Liver (tissue), 9 donors: ENCODE data around the gene FAHD2A. TPM values are rescaled to one million over a fixed set of nuclear protein-coding genes. Genes with fewer than 3 reads are reported as not detected.
A peak's percentile ranks its signal among the peaks of the same experiment; 100 is the strongest.

Source experiments
- DNase-seq: peaks from one replicate; pipeline ENCODE4 v3.0.0-alpha.2; 2017; ENCODE audit warnings: low spot score
- H3K27ac ChIP-seq, 2 donors: one replicate each; pipeline ENCODE4 v1.7.0; 2013; ENCODE audit warnings: inconsistent platforms in 2 of 2, low read length in 2 of 2, control low read depth in 1 of 2, low read depth in 1 of 2, mild to moderate bottlenecking in 1 of 2
- H3K27me3 ChIP-seq, 4 donors: one replicate each; pipeline versions ENCODE4 v1.6.1 to v1.7.0; 2013; ENCODE audit warnings: low read length in 3 of 4, inconsistent platforms in 1 of 4, mild to moderate bottlenecking in 1 of 4, moderate library complexity in 1 of 4; ENCODE audit not compliant: control insufficient read depth in 4 of 4, insufficient read depth in 4 of 4
- H3K36me3 ChIP-seq, 4 donors: one replicate each; pipeline versions ENCODE4 v1.6.1 to v1.7.0; 2013; ENCODE audit warnings: low read length in 3 of 4, mild to moderate bottlenecking in 3 of 4, low read depth in 1 of 4, moderate library complexity in 1 of 4; ENCODE audit not compliant: control insufficient read depth in 4 of 4, insufficient read depth in 3 of 4
- H3K4me1 ChIP-seq, 4 donors: one replicate each; pipeline versions ENCODE4 v1.6.1 to v1.7.0; 2013; ENCODE audit warnings: low read length in 3 of 4, mild to moderate bottlenecking in 3 of 4, moderate library complexity in 1 of 4; ENCODE audit not compliant: control insufficient read depth in 4 of 4, insufficient read depth in 4 of 4
- H3K4me3 ChIP-seq, 3 donors: one replicate each; pipeline versions ENCODE4 v1.6.1 to v1.7.0; 2013; ENCODE audit warnings: low read length in 3 of 3, control low read depth in 1 of 3, low read depth in 1 of 3, mild to moderate bottlenecking in 1 of 3
- H3K9ac ChIP-seq, 2 donors: one replicate each; pipeline ENCODE4 v1.7.0; 2013; ENCODE audit warnings: low read length in 2 of 2, mild to moderate bottlenecking in 2 of 2, moderate library complexity in 2 of 2, control low read depth in 1 of 2, low read depth in 1 of 2
- H3K9me3 ChIP-seq, 4 donors: one replicate each; pipeline versions ENCODE4 v1.6.1 to v1.7.0; 2013; ENCODE audit warnings: low read length in 3 of 4; ENCODE audit not compliant: control insufficient read depth in 4 of 4
- EGR1 ChIP-seq, 2 donors: IDR thresholded peaks; 2 replicates each; pipeline ENCODE4 v1.6.1; 2016 to 2018; ENCODE audit warnings: antibody characterized with exemption in 2 of 2, low read depth in 2 of 2
- FOXA1 ChIP-seq: IDR thresholded peaks from 2 replicates; pipeline ENCODE4 v1.6.1; 2016; ENCODE audit warnings: antibody characterized with exemption
- GABPA ChIP-seq, 2 donors: IDR thresholded peaks in 1 of 2; conservative IDR thresholded peaks in 1 of 2; 2 replicates each; pipeline ENCODE4 v1.6.1; 2016; ENCODE audit warnings: antibody characterized with exemption in 2 of 2, mild to moderate bottlenecking in 1 of 2, moderate library complexity in 1 of 2
- HNF4A ChIP-seq, 2 donors: conservative IDR thresholded peaks; 2 replicates each; pipeline ENCODE4 v1.6.1; 2016; ENCODE audit warnings: antibody characterized with exemption in 2 of 2, mild to moderate bottlenecking in 2 of 2
- JUND ChIP-seq, 2 donors: IDR thresholded peaks; 2 replicates each; pipeline ENCODE4 v1.6.1; 2016; ENCODE audit warnings: antibody characterized with exemption in 2 of 2
- NR2F2 ChIP-seq: IDR thresholded peaks from 2 replicates; pipeline ENCODE4 v1.6.1; 2016; ENCODE audit warnings: antibody characterized with exemption
- RXRA ChIP-seq, 2 donors: IDR thresholded peaks; 2 replicates each; pipeline ENCODE4 v1.6.1; 2017 to 2018; ENCODE audit warnings: antibody characterized with exemption in 2 of 2, mild to moderate bottlenecking in 1 of 2
- SP1 ChIP-seq: IDR thresholded peaks from 2 replicates; pipeline ENCODE4 v1.6.1; 2018; ENCODE audit warnings: antibody characterized with exemption, mild to moderate bottlenecking
- TAF1 ChIP-seq: conservative IDR thresholded peaks from 2 replicates; pipeline ENCODE4 v1.6.1; 2016; ENCODE audit warnings: antibody characterized with exemption, mild to moderate bottlenecking
- YY1 ChIP-seq: IDR thresholded peaks from 2 replicates; pipeline ENCODE4 v1.6.1; 2016; ENCODE audit warnings: antibody characterized with exemption, mild to moderate bottlenecking
- WGBS: extraction: QIAGEN DNeasy Blood & Tissue Kit; methylation state at CpG from one replicate; pipeline ENCODE4 v1.1.7; 2013; 5-methylcytosine and 5-hydroxymethylcytosine counted together
- polyA plus RNA-seq, 2 donors: library from polyadenylated mRNA; stranded (reverse) in 1 of 2; unstranded in 1 of 2; fragments of 200-250 nt in 1 of 2; fragments of >200 nt in 1 of 2; fragmentation: Nextera tagmentation in 1 of 2; extraction: Ambion mirVana in 1 of 2; gene quantifications; one replicate each; pipeline versions ENCODE4 v1.2.1 to v1.2.3, GENCODE V29; 2013 to 2015
- total RNA-seq, 2 donors: library from RNA; depleted of rRNA; stranded (reverse); fragments of >200 nt; gene quantifications; one replicate each; pipeline ENCODE4 v1.2.3, GENCODE V29; 2014
- TF ChIP-seq, protein P1 (sequence below): IDR thresholded peaks from 2 replicates; pipeline ENCODE4 v1.6.1; 2016; ENCODE audit warnings: antibody characterized with exemption
- TF ChIP-seq, protein P2 (sequence below): IDR thresholded peaks from 2 replicates; pipeline ENCODE4 v1.6.1; 2016; ENCODE audit warnings: antibody characterized with exemption
- TF ChIP-seq, protein P3 (sequence below): IDR thresholded peaks from 2 replicates; pipeline ENCODE4 v1.6.1; 2016; ENCODE audit warnings: antibody characterized with exemption, mild to moderate bottlenecking
- TF ChIP-seq, protein P4 (sequence below): fragments of 150-350 bp; IDR thresholded peaks from 2 replicates; pipeline ENCODE4 v1.5.1; 2017; ENCODE audit warnings: improper control_type of control experiment, low read depth, low read length; ENCODE audit not compliant: missing input control
- TF ChIP-seq, protein P5 (sequence below): IDR thresholded peaks from 2 replicates; pipeline ENCODE4 v1.6.1; 2016; ENCODE audit warnings: antibody characterized with exemption
- donor health status: healthy.
- donor health status: healthy.
- donor health status: healthy.
- donor health status: healthy.
- donor health status: healthy.

The FAHD2A gene
- total and polyA plus RNA-seq, 4 donors: 20.1 to 105 (median 69.3) TPM

DNA sequence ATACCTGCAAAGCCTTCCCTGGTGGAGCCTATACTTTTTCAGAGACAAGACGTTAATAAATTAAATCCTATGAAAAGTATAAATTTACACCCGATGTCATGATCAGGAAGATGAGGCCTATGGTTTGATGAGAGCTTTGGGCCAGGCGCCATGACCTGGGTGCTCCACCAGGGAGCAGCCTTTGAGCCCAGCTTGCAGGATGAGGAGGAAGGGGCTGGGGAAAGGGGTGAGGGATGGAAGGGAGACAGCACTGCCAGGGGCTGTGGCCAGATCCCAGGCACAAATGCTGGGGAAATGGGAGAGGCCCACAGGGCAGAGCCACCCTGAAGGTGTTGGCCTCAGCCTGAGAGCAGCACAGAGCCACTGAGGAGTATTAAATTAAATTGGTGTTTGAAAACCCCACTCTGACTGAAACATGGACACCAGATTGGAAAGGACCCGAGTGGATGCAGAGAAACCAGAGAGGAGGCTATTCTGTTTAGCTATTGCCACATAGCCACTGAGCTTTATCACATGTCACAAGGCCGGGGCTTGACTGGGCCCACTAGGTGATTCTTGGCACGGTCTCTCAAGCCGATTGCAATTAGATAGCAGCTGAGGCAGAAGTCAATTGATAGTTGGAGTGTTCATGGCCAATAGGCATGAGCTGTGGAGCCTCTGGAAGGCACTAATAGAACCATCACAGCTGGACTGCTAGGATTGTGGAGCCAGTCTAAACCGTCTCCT is 9.6 kb upstream of the FAHD2A start:
- DNase-seq: no peak
- peaks cover 21 to 53% (median 47%) of the 10 kb centered on the region in 4 donors for H3K4me1 ChIP-seq
- H3K27ac ChIP-seq: peak overlapping the region; percentile 39 to 88
- H3K27me3 ChIP-seq: no peaks in the 10 kb centered on the region
- no peaks in the 10 kb centered on the region for H3K9me3 ChIP-seq
- H3K4me3 ChIP-seq: no peak overlapping the region
- no peak overlapping the region for H3K9ac ChIP-seq
- no peaks in the 10 kb centered on the region for H3K36me3 ChIP-seq
- peak; percentile 23 for TF ChIP-seq SP1
- TF ChIP-seq, protein P1, sequence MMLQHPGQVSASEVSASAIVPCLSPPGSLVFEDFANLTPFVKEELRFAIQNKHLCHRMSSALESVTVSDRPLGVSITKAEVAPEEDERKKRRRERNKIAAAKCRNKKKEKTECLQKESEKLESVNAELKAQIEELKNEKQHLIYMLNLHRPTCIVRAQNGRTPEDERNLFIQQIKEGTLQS: peak; percentile 16
- TF ChIP-seq TAF1: no peak
- TF ChIP-seq, protein P2, sequence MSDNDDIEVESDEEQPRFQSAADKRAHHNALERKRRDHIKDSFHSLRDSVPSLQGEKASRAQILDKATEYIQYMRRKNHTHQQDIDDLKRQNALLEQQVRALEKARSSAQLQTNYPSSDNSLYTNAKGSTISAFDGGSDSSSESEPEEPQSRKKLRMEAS: peak; percentile 41
- TF ChIP-seq YY1: peak; percentile 57
- TF ChIP-seq HNF4A (conservative IDR thresholded peaks at IDR 0.05): peak; percentile 53 to 74
- peak; percentile 27 to 77 for TF ChIP-seq RXRA (IDR thresholded peaks at IDR 0.05)
- TF ChIP-seq NR2F2: no peak
- TF ChIP-seq, protein P3, sequence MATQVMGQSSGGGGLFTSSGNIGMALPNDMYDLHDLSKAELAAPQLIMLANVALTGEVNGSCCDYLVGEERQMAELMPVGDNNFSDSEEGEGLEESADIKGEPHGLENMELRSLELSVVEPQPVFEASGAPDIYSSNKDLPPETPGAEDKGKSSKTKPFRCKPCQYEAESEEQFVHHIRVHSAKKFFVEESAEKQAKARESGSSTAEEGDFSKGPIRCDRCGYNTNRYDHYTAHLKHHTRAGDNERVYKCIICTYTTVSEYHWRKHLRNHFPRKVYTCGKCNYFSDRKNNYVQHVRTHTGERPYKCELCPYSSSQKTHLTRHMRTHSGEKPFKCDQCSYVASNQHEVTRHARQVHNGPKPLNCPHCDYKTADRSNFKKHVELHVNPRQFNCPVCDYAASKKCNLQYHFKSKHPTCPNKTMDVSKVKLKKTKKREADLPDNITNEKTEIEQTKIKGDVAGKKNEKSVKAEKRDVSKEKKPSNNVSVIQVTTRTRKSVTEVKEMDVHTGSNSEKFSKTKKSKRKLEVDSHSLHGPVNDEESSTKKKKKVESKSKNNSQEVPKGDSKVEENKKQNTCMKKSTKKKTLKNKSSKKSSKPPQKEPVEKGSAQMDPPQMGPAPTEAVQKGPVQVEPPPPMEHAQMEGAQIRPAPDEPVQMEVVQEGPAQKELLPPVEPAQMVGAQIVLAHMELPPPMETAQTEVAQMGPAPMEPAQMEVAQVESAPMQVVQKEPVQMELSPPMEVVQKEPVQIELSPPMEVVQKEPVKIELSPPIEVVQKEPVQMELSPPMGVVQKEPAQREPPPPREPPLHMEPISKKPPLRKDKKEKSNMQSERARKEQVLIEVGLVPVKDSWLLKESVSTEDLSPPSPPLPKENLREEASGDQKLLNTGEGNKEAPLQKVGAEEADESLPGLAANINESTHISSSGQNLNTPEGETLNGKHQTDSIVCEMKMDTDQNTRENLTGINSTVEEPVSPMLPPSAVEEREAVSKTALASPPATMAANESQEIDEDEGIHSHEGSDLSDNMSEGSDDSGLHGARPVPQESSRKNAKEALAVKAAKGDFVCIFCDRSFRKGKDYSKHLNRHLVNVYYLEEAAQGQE: peak; percentile 27
- no peak for TF ChIP-seq GABPA (IDR thresholded peaks at IDR 0.05 in 1 of 2, conservative IDR thresholded peaks at IDR 0.05 in 1 of 2)
- TF ChIP-seq FOXA1: no peak
- TF ChIP-seq, protein P4, sequence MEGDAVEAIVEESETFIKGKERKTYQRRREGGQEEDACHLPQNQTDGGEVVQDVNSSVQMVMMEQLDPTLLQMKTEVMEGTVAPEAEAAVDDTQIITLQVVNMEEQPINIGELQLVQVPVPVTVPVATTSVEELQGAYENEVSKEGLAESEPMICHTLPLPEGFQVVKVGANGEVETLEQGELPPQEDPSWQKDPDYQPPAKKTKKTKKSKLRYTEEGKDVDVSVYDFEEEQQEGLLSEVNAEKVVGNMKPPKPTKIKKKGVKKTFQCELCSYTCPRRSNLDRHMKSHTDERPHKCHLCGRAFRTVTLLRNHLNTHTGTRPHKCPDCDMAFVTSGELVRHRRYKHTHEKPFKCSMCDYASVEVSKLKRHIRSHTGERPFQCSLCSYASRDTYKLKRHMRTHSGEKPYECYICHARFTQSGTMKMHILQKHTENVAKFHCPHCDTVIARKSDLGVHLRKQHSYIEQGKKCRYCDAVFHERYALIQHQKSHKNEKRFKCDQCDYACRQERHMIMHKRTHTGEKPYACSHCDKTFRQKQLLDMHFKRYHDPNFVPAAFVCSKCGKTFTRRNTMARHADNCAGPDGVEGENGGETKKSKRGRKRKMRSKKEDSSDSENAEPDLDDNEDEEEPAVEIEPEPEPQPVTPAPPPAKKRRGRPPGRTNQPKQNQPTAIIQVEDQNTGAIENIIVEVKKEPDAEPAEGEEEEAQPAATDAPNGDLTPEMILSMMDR: no peak
- TF ChIP-seq JUND (IDR thresholded peaks at IDR 0.05): no peak
- TF ChIP-seq, protein P5, sequence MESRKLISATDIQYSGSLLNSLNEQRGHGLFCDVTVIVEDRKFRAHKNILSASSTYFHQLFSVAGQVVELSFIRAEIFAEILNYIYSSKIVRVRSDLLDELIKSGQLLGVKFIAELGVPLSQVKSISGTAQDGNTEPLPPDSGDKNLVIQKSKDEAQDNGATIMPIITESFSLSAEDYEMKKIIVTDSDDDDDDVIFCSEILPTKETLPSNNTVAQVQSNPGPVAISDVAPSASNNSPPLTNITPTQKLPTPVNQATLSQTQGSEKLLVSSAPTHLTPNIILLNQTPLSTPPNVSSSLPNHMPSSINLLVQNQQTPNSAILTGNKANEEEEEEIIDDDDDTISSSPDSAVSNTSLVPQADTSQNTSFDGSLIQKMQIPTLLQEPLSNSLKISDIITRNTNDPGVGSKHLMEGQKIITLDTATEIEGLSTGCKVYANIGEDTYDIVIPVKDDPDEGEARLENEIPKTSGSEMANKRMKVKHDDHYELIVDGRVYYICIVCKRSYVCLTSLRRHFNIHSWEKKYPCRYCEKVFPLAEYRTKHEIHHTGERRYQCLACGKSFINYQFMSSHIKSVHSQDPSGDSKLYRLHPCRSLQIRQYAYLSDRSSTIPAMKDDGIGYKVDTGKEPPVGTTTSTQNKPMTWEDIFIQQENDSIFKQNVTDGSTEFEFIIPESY: peak; percentile 16
- TF ChIP-seq EGR1 (IDR thresholded peaks at IDR 0.05; ENCODE audit: low read depth in 2 of 2): no peak
- WGBS: 59% methylated on average over 8 of the region's 8 CpGs
